HG03575 (cell line): ENCODE measurements around the gene MFN1.
"Not testable (repeated sequence)": the region's sequence is repeated elsewhere in the genome, so short reads cannot be mapped to it uniquely, and the experiment has no call there.

Experiments used
- ATAC-seq: cut with Tn5 transposase; IDR thresholded peaks from one replicate; pipeline ENCODE4 v1.9.1; 2021; ENCODE audit not compliant: unreplicated experiment, insufficient number of reproducible peaks, low FRiP score; ENCODE audit errors: extremely low read depth

Gene MFN1

GRCh38 chr3:179347345-179348194 lies at the start of gene MFN1:
TSS of gene MFN1 (plus strand) at chr3:179347709. CDS start at chr3:179348852, 1,143 bp downstream.
- peak; percentile 50 for ATAC-seq

GRCh38 chr3:179297971-179298725 lies 49.4 kb upstream of the MFN1 start:
- no peak for ATAC-seq

GRCh38 chr3:179299316-179299715 lies 48.2 kb upstream of the MFN1 start:
- no peak for ATAC-seq

GRCh38 chr3:179299999-179300613 lies 47.4 kb upstream of the MFN1 start:
- no peak for ATAC-seq

- no peak for ATAC-seq
Measured at GRCh38 chr3:179301645-179302044, 45.9 kb upstream of the MFN1 start.

GRCh38 chr3:179302111-179302510 lies 45.4 kb upstream of the MFN1 start:
- ATAC-seq = no peak

- no peak for ATAC-seq
Measured at GRCh38 chr3:179304605-179305004, 42.9 kb upstream of the MFN1 start.

GRCh38 chr3:179307362-179307761 lies 40.1 kb upstream of the MFN1 start:
- not testable (repeated sequence) for ATAC-seq

GRCh38 chr3:179308001-179308400 lies 39.5 kb upstream of the MFN1 start:
- ATAC-seq = no peak

- ATAC-seq = peak; percentile 93
Measured at GRCh38 chr3:179309225-179310078, 38.1 kb upstream of the MFN1 start.

GRCh38 chr3:179318876-179319275 lies 28.6 kb upstream of the MFN1 start:
- ATAC-seq = no peak

GRCh38 chr3:179321668-179322285 lies 25.7 kb upstream of the MFN1 start:
- no peak for ATAC-seq

- peak; percentile 42 for ATAC-seq
Measured at GRCh38 chr3:179322286-179323196, 25.0 kb upstream of the MFN1 start, which contains the start of gene ZNF639. TSS of gene ZNF639 (plus strand) at chr3:179323031. CDS start at chr3:179328294, 5,263 bp downstream.

- ATAC-seq = no peak
Measured at GRCh38 chr3:179323197-179324110, 24.1 kb upstream of the MFN1 start.

- ATAC-seq = no peak
Measured at GRCh38 chr3:179324270-179324754, 23.2 kb upstream of the MFN1 start.

GRCh38 chr3:179330438-179330837 lies 17.1 kb upstream of the MFN1 start:
- ATAC-seq = no peak
